ENCODE results near the gene TRMT13. TPM values are rescaled to one million over a fixed set of nuclear protein-coding genes. Genes with fewer than 3 reads are reported as not detected.

The TRMT13 gene
- total and polyA plus RNA-seq, 9 of the 15 experiments (the other 6 are each of a cell fraction or from before 2014, with no cell fraction given), result 18.7 to 33.0 (median 28.9) TPM

DNA sequence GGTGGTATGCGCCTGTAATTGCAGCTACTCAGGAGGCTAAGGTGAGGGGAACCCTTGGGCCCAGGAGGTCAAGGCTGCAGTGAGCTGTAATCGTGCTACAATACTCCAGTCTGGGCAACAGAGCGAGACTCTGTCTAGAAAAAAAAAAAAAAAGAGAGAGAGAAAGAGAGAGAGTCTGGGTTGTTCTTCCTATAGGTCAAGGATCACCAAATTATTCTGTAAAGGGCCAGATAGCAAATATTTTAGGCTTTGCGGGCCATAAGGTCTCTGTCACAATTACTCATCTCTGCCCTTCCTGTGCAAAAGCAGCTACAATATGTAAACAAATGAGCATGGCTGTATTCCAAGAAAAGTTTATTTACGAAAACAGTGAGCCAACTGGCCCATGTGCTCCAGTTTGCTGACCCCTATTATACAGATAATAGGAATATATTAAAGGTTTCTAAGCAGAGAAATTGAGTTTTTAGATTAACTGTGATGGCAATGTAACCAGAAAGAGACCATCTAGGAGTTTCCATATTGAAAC lies 2.3 kb upstream of the TRMT13 start (continued):
- TF ChIP-seq MEIS2 (IDR thresholded peaks at IDR 0.05; ENCODE audit: partially characterized antibody) (peak; percentile 67), RBM22 (IDR thresholded peaks at IDR 0.05; ENCODE audit: low read depth, low read length, poor library complexity, severe bottlenecking) (no peak), MTA2 (IDR thresholded peaks at IDR 0.05; ENCODE audit: low read depth) (0 out of 2 replicates have a peak, but pooled peaks have one; percentile 18), GTF2F1 (IDR thresholded peaks at IDR 0.05; ENCODE audit: low read depth, low read length) (no peak), ELF1 (tag; IDR thresholded peaks at IDR 0.05) (0 out of 2 replicates have a peak, but pooled peaks have one; percentile 25), CREBBP (IDR thresholded peaks at IDR 0.05; ENCODE audit: low read depth, low read length) (no peak), TCFL5 (CRISPR knock-in tag; conservative IDR thresholded peaks at IDR 0.05) (no peak), HMGN3 (IDR thresholded peaks at IDR 0.05; ENCODE audit: borderline replicate concordance, extremely low read depth, insufficient read length, low read depth, low read length) (no peak), ZNF23 (CRISPR knock-in tag; IDR thresholded peaks at IDR 0.05) (no peak), NR4A1 (CRISPR knock-in tag; IDR thresholded peaks at IDR 0.05) (no peak), NR4A1 (tag; IDR thresholded peaks at IDR 0.05) (no peak), EP400 (IDR thresholded peaks at IDR 0.05) (peak; percentile 64), TRIM28 (IDR thresholded peaks at IDR 0.05) (no peak), HDGF (IDR thresholded peaks at IDR 0.05) (no peak), BRCA1 (IDR thresholded peaks at IDR 0.05) (no peak), BRCA1 (CRISPR knock-in tag; IDR thresholded peaks at IDR 0.05) (no peak), ARNT (IDR thresholded peaks at IDR 0.05) (no peak), MCM5 (IDR thresholded peaks at IDR 0.05; ENCODE audit: low read depth) (no peak), HDAC3 (IDR thresholded peaks at IDR 0.05; ENCODE audit: borderline replicate concordance, partially characterized antibody) (peak; percentile 18), ZNF3 (CRISPR knock-in tag; IDR thresholded peaks at IDR 0.05) (no peak), NR2C1 (IDR thresholded peaks at IDR 0.05) (peak; percentile 46), NR2C1 (tag; IDR thresholded peaks at IDR 0.05) (peak; percentile 68; the same call in 1 of the 2 replicates), ZC3H11A (IDR thresholded peaks at IDR 0.05; ENCODE audit: low read depth, low read length) (no peak)
- TF ChIP-seq, protein P1, sequence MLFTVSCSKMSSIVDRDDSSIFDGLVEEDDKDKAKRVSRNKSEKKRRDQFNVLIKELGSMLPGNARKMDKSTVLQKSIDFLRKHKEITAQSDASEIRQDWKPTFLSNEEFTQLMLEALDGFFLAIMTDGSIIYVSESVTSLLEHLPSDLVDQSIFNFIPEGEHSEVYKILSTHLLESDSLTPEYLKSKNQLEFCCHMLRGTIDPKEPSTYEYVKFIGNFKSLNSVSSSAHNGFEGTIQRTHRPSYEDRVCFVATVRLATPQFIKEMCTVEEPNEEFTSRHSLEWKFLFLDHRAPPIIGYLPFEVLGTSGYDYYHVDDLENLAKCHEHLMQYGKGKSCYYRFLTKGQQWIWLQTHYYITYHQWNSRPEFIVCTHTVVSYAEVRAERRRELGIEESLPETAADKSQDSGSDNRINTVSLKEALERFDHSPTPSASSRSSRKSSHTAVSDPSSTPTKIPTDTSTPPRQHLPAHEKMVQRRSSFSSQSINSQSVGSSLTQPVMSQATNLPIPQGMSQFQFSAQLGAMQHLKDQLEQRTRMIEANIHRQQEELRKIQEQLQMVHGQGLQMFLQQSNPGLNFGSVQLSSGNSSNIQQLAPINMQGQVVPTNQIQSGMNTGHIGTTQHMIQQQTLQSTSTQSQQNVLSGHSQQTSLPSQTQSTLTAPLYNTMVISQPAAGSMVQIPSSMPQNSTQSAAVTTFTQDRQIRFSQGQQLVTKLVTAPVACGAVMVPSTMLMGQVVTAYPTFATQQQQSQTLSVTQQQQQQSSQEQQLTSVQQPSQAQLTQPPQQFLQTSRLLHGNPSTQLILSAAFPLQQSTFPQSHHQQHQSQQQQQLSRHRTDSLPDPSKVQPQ (CRISPR knock-in tag; IDR thresholded peaks at IDR 0.05; ENCODE audit: borderline replicate concordance), result no peak
- TF ChIP-seq, protein P2, sequence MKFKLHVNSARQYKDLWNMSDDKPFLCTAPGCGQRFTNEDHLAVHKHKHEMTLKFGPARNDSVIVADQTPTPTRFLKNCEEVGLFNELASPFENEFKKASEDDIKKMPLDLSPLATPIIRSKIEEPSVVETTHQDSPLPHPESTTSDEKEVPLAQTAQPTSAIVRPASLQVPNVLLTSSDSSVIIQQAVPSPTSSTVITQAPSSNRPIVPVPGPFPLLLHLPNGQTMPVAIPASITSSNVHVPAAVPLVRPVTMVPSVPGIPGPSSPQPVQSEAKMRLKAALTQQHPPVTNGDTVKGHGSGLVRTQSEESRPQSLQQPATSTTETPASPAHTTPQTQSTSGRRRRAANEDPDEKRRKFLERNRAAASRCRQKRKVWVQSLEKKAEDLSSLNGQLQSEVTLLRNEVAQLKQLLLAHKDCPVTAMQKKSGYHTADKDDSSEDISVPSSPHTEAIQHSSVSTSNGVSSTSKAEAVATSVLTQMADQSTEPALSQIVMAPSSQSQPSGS (CRISPR knock-in tag; IDR thresholded peaks at IDR 0.05), result no peak

All from K562 (cell line).